Hippocampal formation (tissue), 2 donors: ENCODE data around the gene FBXO33.

Experiments used
- DNase-seq, 2 donors: peaks; one replicate each; lab custom pipeline; 2025; lab: John Stamatoyannopoulos, UW

FBXO33 gene

DNA sequence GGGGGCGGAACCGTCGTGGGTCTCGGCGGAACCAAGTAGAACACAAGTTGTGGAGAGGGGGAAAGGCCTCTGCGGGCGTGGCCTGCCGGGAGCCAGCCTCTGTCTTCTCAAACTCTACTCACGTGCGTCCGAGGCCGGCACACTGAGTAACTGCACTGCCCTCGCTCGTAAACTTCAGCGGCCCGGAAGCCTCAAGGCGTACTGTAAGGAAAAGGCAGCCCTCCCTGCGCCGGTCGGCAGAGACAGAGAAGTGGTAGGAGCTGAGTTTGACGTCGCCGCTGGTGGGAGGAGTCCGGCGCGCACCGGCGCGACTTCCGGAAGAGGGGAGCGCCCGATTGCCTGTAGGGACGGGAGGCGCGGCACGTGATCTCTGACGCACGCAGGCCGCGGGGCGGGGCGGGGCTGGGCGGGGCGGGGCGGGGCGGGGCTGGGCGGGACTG is at the start of gene FBXO33:
TSS of gene FBXO33 (minus strand) at position 255 of the 440 bp plus-strand sequence. CDS start 271 bp downstream, outside the sequence.
- peak; percentile 95 to 96 for DNase-seq

- no peak for DNase-seq
These were observed 42.2 kb upstream of the FBXO33 start for GRCh38 chr14:39474416-39474911.

DNA sequence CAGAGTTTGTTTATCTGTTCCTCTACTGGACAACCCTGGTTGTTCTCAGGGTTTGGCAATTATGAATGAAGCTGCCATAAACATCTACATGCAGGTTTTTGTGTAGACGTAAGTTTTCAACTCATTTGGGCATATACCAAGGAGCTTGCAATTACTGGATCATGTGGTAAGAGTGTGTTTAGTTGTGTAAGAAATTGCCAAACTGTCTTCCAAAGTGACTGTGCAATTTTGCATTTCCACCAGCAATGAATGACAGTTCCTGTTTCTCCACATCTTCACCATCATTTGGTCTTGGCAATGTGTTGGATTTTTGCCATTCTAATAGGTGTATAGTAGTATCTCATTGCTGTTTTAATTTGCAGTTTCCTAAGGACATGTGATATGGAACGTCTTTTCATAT is 39.8 kb upstream of the FBXO33 start:
- no peak for DNase-seq

GRCh38 chr14:39469094-39469710 is 37.0 kb upstream of the FBXO33 start:
- DNase-seq: no peak

GRCh38 chr14:39467889-39468524 is 35.8 kb upstream of the FBXO33 start:
- DNase-seq: no peak

DNA sequence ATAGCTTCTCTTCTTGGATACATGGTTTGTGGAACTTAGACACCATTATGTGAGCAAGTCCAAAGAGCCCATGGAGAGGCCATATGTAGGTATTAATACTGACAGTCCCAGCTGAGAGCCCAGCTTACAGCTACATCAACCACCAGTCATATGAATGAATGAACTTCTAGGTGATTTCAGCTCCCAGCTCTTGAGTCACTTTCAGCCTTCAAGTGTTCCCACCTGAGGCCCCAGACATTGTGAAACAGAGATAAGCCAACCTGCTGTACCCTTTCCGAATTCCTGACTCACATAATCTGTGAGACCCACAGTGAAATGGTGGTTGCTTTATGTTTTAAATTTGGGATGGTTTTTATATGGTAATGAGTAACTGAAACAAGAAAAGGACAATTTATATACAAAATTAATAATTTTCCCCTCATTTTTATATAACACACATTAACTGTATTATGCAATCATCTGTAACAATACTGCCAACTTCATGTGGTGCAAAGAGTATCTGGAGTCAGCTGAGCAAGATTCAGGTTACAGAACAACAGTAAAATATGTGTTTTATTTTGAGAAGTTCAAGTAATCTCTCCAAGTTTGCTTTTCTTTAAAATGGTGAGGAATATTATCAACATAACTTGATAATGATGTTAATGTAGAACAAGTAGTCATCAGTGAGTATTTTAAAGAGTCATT is 27.7 kb upstream of the FBXO33 start:
- DNase-seq: no peak

- no peak for DNase-seq
These were observed 24.5 kb upstream of the FBXO33 start for GRCh38 chr14:39456702-39457250.

GRCh38 chr14:39454906-39455539 is 22.8 kb upstream of the FBXO33 start:
- no peak for DNase-seq

GRCh38 chr14:39452680-39453079 is 20.4 kb upstream of the FBXO33 start:
- peak in 1 of 2 donors; percentile 60 for DNase-seq

- DNase-seq: no peak
These were observed 19.6 kb upstream of the FBXO33 start for GRCh38 chr14:39451811-39452210.

DNA sequence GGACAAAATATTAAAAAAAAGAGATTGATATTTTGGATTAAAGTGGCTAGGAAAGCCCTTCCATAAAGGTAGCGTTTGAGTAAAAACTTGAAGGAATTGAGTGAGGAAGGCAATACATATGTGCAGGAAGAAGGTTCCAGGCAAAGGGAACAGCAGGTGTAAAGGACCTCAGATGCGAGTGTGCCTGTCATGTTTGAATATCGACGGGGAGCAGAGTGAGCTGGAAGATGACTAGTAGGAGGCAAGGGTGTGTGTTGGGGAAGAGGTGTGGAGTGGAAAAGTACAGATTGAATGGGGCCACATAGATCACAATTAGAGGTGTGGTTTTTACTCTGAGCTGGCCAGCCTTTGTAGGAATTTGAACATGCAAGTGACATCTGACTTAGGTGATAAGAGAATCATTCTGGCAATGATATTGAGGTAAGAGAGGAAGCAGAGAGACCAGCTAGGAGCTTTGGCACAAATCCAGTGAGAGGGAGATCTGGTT is 15.0 kb upstream of the FBXO33 start:
- DNase-seq: no peak

- DNase-seq: no peak
These were observed 14.0 kb upstream of the FBXO33 start for GRCh38 chr14:39446131-39446744.

- no peak for DNase-seq
These were observed 10.1 kb upstream of the FBXO33 start for GRCh38 chr14:39442293-39442692.

DNA sequence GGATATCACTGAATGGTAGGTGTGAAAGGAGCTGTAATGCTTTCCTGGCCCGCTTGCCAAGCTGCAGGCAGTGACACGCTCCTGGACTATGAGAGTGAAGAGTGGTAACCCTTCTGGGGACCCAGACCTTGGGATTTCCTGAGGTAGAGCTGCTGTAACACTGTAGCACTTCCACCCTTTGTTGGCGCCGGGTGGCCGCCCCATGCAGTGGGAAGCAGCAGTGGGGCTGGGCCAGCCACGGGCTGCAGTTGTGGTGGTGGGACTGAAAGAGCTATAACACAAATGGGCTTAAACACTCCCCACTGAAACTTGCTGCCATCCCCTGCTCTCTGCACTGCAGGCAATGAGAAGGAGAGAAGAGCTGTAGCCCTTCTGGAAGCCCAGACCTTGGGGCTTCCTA is 9.6 kb upstream of the FBXO33 start:
- no peak for DNase-seq

- no peak for DNase-seq
These were observed 8.7 kb upstream of the FBXO33 start for GRCh38 chr14:39440975-39441374.

GRCh38 chr14:39435241-39435640 is 3.0 kb upstream of the FBXO33 start:
- DNase-seq: no peak

- peak in 1 of 2 donors; percentile 25 for DNase-seq
These were observed 2.2 kb upstream of the FBXO33 start for GRCh38 chr14:39434401-39434800.

GRCh38 chr14:39433452-39433813 is 1.2 kb upstream of the FBXO33 start:
- no peak for DNase-seq

GRCh38 chr14:39432619-39433451 is 602 bp upstream of the FBXO33 start:
- DNase-seq: peak; percentile 81 to 88

- no peak for DNase-seq
These were observed 636 bp downstream of the FBXO33 start for GRCh38 chr14:39431416-39432178.
